Inflammatory macrophage treated with lipopolysaccharide for 1 hour (primary cell): Measurements from ENCODE around the gene CRYBG1.

ENCODE experiments used
- DNase-seq, 2 donors: peaks; one replicate each; pipeline ENCODE4 v3.0.0-alpha.2; 2020 to 2022

Gene CRYBG1, protein sequence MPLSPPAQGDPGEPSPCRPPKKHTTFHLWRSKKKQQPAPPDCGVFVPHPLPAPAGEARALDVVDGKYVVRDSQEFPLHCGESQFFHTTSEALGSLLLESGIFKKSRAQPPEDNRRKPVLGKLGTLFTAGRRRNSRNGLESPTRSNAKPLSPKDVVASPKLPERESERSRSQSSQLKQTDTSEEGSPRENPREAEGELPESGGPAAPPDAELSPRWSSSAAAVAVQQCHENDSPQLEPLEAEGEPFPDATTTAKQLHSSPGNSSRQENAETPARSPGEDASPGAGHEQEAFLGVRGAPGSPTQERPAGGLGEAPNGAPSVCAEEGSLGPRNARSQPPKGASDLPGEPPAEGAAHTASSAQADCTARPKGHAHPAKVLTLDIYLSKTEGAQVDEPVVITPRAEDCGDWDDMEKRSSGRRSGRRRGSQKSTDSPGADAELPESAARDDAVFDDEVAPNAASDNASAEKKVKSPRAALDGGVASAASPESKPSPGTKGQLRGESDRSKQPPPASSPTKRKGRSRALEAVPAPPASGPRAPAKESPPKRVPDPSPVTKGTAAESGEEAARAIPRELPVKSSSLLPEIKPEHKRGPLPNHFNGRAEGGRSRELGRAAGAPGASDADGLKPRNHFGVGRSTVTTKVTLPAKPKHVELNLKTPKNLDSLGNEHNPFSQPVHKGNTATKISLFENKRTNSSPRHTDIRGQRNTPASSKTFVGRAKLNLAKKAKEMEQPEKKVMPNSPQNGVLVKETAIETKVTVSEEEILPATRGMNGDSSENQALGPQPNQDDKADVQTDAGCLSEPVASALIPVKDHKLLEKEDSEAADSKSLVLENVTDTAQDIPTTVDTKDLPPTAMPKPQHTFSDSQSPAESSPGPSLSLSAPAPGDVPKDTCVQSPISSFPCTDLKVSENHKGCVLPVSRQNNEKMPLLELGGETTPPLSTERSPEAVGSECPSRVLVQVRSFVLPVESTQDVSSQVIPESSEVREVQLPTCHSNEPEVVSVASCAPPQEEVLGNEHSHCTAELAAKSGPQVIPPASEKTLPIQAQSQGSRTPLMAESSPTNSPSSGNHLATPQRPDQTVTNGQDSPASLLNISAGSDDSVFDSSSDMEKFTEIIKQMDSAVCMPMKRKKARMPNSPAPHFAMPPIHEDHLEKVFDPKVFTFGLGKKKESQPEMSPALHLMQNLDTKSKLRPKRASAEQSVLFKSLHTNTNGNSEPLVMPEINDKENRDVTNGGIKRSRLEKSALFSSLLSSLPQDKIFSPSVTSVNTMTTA (N-terminal part only)

DNA sequence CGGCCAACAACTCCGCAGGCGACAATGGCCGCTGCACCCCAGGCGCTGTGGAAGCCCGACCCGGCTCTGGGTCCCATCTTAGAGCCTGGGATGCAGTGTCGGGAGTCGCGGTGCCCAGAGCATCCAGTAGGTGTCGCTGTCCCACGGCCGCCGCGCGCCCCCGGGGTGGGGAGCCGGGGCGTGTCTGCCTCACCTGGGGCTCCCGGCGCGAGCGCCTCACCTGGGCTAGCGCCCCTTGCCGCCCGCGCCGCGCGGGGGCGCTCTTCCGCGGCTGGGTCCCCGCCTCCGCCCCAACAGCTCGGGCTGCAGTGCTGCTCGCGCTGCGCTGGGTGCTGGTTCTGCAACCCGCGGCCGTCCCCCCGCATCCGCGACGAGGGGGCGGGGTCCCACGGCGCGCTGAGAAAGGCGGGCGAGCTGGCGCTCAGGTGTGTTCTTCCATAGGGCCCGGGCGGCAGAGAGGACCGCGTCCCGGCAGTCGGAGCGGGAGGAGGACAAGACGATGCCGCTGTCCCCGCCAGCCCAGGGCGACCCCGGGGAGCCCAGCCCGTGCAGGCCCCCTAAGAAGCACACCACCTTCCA is at the start of gene CRYBG1:
Gene CRYBG1 (plus strand): TSS at position 308 of the 579 bp plus-strand sequence. CDS start 192 bp downstream, at position 500.
- peak in 1 of 2 donors; percentile 56 for DNase-seq

DNA sequence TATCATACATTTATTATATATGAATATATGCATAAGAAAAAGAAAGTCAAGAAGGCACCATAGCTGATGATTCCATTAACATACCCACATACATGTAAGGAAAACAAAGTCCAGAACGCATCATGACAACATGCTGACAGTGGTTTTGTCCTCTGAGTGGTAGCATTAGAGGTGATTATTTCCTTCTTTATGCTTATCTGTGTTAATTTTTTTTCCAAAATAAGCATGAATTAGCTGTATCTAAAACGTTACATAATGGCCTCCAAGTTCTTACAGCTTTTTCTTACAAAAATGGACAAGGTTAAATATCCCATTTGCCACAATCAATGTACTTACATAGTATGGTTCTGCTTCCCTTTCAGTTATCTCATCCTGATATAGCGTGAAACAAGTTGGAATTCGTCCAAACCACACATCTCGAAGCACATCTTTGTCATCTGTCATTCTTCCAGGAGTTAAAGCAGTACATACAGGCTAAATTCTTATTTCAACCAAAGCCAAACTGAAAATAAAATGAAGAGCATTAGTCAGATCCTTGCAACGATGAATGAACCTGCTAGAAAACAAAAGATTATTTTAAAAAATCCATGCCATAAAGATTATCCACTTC is 44.6 kb upstream of the CRYBG1 start:
- peak in 1 of 2 donors; percentile 7 for DNase-seq

DNA sequence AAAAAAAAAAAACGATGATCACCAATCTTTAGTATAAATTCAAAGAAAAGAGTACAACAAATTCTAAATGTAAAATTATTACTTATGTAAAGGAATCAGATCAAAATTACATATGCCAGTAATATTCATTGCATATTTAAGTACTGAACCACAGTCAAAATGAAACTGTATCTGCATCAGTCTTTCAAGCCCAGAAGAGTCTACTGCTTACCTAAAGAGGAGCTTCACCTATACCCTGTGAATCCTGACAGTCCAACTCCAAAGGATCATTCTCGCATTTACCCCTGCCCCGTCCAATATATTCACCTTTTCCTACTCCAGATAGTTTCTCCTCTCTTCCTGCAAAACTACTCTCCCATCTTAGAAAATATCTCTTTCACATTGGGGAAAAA is 44.1 kb upstream of the CRYBG1 start:
- no peak for DNase-seq

DNA sequence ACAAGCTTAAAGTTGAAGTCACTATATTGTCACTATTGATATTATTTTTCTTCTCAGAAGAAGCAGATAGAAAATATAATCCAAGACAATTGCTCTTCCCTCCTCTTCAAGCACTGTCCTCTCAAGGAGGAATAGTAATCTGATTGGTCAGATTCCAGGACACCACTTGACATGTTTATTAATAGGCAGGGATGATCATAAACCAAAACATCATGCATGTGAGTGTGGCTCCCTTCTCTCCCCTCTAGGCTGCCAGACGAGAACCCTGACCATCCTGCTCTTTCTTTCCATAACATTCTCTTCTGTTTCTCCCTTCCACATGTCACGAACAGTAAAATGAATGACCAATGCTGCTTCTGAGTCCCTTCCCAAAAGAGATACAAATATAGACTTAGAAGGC is 42.5 kb upstream of the CRYBG1 start:
- DNase-seq = no peak

DNA sequence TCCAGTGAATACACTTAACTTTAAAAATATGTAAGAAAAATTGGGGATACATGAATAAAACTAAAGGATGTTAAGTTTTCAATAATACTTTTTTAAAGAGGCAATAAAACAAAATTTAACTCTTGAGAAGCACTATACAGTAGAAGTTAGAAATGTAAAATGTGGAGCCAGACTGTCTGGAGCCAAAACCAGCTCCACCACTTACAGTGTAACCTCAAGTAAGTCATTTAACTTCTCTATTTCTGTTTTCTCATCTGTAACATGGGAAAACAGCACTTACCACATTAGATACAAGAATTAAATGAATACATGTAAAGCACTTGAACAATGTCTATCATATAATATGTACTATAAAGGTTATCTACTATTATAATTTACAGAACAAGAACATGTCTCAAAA is 41.7 kb upstream of the CRYBG1 start:
- peak in 1 of 2 donors; percentile 11 for DNase-seq

DNA sequence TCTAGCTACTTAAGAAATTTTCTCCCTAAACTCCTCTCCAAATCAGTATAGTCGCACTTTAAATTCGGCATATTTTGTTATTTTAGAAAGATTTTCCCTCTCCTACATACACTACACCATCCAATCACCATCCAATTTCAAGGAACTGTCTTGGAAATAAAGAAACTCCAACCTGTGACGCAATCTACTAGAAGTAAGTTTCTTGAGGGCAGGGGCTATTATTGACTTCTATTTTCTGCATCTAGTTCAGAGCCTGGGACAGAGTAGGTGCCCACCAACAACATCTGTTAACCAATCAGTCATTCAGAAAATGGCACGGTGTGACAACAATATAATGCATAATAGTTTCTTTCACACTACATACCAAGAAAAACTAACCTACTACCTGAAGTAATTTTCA is 38.6 kb upstream of the CRYBG1 start:
- DNase-seq = no peak

GRCh38 chr6:106324726-106325335 is 35.7 kb upstream of the CRYBG1 start:
- DNase-seq = peak in 1 of 2 donors; percentile 19

- peak; percentile 99 to 100 for DNase-seq
Measured at GRCh38 chr6:106325336-106326178, 35.0 kb upstream of the CRYBG1 start, which contains the start of gene ATG5. TSS of gene ATG5 (minus strand) at chr6:106325760. CDS start at chr6:106316208, 9,552 bp downstream.

DNA sequence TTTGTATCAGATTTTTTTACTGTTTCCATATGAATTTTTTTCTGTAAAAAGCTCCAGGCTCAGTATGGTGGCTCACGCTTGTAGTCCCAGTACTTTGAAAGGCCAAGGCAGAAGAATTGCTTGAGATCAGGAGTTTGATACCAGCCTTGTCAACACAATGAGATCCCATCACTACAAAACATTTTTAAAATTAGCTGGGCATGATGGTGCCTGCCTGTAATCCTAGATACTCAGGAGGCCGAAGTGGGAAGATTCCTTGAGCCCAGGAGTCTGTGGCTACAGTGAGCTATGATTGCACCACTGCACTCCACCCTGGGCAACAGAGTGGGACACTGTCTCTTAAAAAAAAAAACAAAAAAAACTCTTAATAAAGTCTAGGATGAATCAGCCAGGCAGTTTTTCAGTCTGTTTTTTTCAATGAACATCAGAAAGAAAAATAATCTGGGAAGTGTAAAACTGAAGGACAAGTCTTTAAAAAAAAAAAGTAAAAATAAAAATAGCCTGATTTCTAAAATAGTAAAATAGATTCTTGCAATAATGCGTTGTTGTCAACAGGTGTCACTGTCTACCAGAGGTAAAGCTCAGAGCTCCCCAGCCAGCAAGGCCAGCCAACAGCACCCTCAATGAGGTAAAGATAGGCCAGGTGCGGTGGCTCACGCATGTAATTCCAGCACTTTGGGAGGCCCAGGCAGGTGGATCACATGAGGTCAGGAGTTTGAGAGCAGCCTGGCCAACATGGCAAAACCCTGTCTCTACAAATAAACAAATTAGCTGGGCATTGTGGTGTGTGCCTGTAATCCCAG is 25.7 kb upstream of the CRYBG1 start:
- DNase-seq = peak; percentile 13 to 63

- peak; percentile 52 to 86 for DNase-seq
Measured at GRCh38 chr6:106339334-106340029, 21.0 kb upstream of the CRYBG1 start.

GRCh38 chr6:106347219-106347618 is 13.3 kb upstream of the CRYBG1 start:
- no peak for DNase-seq

DNA sequence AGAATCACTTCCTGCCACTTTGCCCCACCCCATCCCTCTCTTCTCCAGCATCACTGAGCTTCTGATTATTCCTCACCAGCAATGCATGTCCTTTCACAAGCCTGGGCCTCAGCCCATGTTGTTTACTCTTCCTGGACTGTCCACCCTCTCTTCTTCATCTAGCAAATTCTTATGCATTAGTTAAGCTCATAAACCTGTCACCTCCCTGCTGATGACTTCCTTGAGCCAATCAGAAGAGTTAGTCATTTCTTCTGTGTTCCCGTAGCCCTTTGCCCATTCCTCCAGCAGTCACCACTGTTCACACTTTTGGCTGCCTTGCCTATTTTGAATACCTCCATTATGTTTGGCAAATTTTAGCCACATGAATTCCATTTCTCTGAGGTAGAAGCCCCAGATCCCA is 4.1 kb upstream of the CRYBG1 start:
- no peak for DNase-seq

DNA sequence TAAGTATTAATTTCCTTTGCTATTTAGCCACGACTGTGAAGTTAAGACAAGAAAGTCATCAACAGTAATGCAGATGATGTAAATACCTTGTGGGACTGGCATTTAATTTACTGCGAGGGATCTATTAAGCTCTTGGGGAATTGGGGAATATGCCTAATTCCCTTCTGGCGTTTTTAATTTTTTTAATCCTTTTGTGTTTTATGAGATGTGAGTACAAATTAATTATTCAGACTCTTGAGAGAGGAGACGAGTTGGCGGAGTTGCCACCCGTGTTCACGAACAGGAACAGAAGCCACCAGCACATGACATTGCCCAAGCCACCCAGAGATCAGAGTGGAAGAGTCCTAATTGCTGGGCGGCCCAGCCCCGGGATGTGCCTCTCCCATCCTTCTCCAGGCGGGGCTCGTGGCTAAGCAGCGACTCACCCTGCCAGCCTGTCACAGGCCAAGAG is 533 bp upstream of the CRYBG1 start:
- no peak for DNase-seq

- peak; percentile 46 to 62 for DNase-seq
Measured at GRCh38 chr6:106360989-106361430, 493 bp downstream of the CRYBG1 start.

- DNase-seq = no peak
Measured at GRCh38 chr6:106363401-106364138, 3.1 kb downstream of the CRYBG1 start.

GRCh38 chr6:106369739-106370138 is 9.2 kb downstream of the CRYBG1 start:
- no peak for DNase-seq

DNA sequence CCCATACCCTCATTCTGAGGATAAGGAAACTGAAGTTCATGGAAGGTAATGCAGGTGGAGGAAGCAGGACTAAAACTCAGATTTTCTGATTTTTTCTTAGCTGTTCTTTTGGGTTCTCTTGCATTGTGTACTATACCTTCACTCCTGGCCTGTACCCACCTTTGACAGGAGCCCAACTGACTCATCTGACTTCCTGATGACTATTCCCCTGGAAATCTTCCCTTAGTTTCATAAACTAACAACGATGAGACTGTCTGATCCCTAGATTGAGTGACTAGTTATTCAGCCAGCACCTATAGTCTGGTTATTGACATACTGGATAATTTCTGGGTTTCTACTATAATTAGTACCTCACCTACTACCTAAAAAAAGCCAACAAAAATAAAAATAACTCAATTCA is 10.1 kb downstream of the CRYBG1 start:
- no peak for DNase-seq
